Breast epithelium (tissue), 4 donors: Measurements from ENCODE around the gene GOLGA8A. TPM values are rescaled to one million over a fixed set of nuclear protein-coding genes. Genes with fewer than 3 reads are reported as not detected.
"Not testable (repeated sequence)": the region's sequence is repeated elsewhere in the genome, so short reads cannot be mapped to it uniquely, and the experiment has no call there.

ENCODE experiments used
- DNase-seq, 2 donors: peaks; one replicate each; pipeline ENCODE4 v3.0.0-alpha.2; 2019; ENCODE audit warnings: low spot score in 2 of 2
- H3K27ac ChIP-seq, 2 donors: fragments of 200-600 bp; sonication (generic) in 1 of 2; one replicate each; pipeline ENCODE4 v1.5.1; 2016 to 2019; ENCODE audit warnings: mild to moderate bottlenecking in 1 of 2
- H3K27me3 ChIP-seq, 2 donors: fragments of 200-600 bp; sonication (generic) in 1 of 2; one replicate each; pipeline versions ENCODE4 v1.5.1 to v1.6.0; 2017 to 2019; ENCODE audit warnings: control low read depth in 1 of 2, mild to moderate bottlenecking in 1 of 2
- H3K36me3 ChIP-seq: fragments of 200-600 bp; one replicate; pipeline ENCODE4 v1.5.1; 2019
- H3K4me1 ChIP-seq, 2 donors: fragments of 200-600 bp; sonication (generic); one replicate each; pipeline ENCODE4 v1.5.1; 2016 to 2019; ENCODE audit warnings: control low read depth in 1 of 2
- H3K4me3 ChIP-seq, 3 donors: fragments of 200-600 bp; sonication (generic); 1 replicate in 2 of 3; 2 replicates in 1 of 3; pipeline ENCODE4 v1.5.1; 2016 to 2019; ENCODE audit warnings: mild to moderate bottlenecking in 3 of 3, moderate library complexity in 2 of 3
- H3K9me3 ChIP-seq, 2 donors: fragments of 200-600 bp; sonication (generic) in 1 of 2; one replicate each; pipeline ENCODE4 v1.5.1; 2016 to 2019; ENCODE audit warnings: control low read depth in 1 of 2
- intact Hi-C: fragments of 100-400 bp; cut with DNase I; formaldehyde crosslinking; loops from one replicate; pipeline ENCODE4 v1.15.1; 2023; ENCODE audit warnings: low total_unique reads
- total RNA-seq, 3 donors: library from RNA; depleted of rRNA; stranded (reverse); fragments of >200 nt; gene quantifications; one replicate each; pipeline ENCODE4 v1.1.0, GENCODE V29; 2016

GOLGA8A gene
- total RNA-seq, 3 donors from 2014 or later = 33.0 to 77.7 (median 73.4) TPM

DNA sequence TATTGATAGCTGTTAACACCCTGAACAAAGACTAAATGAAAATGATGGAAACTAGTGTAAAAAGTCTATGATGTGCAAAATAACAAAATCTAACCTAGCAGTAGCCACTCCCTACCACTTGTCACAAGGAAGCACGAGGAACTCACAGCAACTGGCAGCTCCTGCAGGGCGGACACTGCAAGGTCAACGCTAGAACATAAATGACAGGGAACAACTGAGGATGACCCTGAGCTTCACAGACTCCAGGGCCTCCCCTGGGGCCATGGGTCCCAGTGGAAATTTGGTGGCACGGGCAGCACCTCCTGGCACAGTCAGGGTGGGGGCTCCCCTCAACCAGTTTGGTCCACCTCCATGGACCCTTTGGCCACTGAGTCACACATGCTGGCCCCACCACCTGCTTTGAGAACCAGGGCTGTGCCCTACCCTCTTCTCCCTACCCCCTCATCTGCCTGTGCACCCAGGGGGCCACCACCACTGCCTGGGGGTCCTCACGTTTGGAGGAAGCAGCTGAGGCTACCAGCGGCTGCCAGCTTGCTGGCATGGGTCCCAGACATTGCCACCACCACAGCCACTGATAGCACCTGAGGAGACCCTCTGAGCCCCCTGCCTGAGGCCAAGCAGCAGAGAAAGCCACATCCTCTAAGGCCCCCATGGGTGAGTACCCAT is 14.1 kb downstream of the GOLGA8A start:
- intact Hi-C loops, H3K4me3 ChIP-seq, H3K9me3 ChIP-seq, H3K36me3 ChIP-seq, H3K27me3 ChIP-seq, DNase-seq, H3K27ac ChIP-seq, H3K4me1 ChIP-seq: not testable (repeated sequence)

- H3K27ac ChIP-seq, H3K27me3 ChIP-seq, H3K4me3 ChIP-seq, intact Hi-C loops, H3K9me3 ChIP-seq, DNase-seq, H3K36me3 ChIP-seq, H3K4me1 ChIP-seq: not testable (repeated sequence)
These were observed 16.7 kb downstream of the GOLGA8A start for GRCh38 chr15:34420953-34421352.

- H3K27ac ChIP-seq, H3K4me1 ChIP-seq, H3K4me3 ChIP-seq, H3K9me3 ChIP-seq, intact Hi-C loops, H3K36me3 ChIP-seq, DNase-seq, H3K27me3 ChIP-seq: not testable (repeated sequence)
These were observed 19.2 kb downstream of the GOLGA8A start for GRCh38 chr15:34418435-34418834.

GRCh38 chr15:34409511-34409910 is 28.1 kb downstream of the GOLGA8A start:
- H3K27ac ChIP-seq, intact Hi-C loops, H3K9me3 ChIP-seq, H3K27me3 ChIP-seq, H3K4me1 ChIP-seq, H3K4me3 ChIP-seq, DNase-seq, H3K36me3 ChIP-seq: not testable (repeated sequence)

- H3K4me1 ChIP-seq, intact Hi-C loops, H3K27ac ChIP-seq, H3K27me3 ChIP-seq, H3K9me3 ChIP-seq, H3K36me3 ChIP-seq, DNase-seq, H3K4me3 ChIP-seq: not testable (repeated sequence)
These were observed 28.6 kb downstream of the GOLGA8A start for GRCh38 chr15:34408973-34409372.

DNA sequence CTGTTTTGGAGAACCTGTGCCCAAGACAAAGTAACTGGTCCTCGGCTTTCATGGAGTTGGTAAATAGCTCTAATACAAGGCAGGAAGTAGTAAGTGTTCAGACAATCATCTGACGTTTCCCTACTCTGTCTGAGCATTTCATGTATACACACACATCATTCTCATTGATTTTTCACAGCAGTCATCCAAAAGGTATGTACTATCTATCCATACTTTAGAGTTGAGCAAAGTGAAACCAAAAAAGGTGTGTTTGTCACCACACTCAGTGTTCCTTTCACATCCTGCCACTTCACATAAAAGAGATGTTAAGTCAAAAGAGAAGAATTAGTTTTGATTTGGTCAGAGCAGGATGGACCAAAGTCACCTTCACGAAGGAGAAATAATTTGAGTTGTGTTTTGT is 33.7 kb downstream of the GOLGA8A start:
- H3K27ac ChIP-seq, H3K36me3 ChIP-seq, H3K27me3 ChIP-seq, H3K4me1 ChIP-seq, H3K4me3 ChIP-seq, DNase-seq, H3K9me3 ChIP-seq, intact Hi-C loops: not testable (repeated sequence)

GRCh38 chr15:34403160-34403598 is 34.4 kb downstream of the GOLGA8A start:
- not testable (repeated sequence) for H3K27me3 ChIP-seq, H3K4me3 ChIP-seq

GRCh38 chr15:34397637-34398259 is 39.9 kb downstream of the GOLGA8A start:
- H3K4me1 ChIP-seq, H3K4me3 ChIP-seq, DNase-seq, H3K27ac ChIP-seq, H3K9me3 ChIP-seq, H3K36me3 ChIP-seq, intact Hi-C loops, H3K27me3 ChIP-seq: not testable (repeated sequence)

More at GRCh38 chr15:34403160-34403598, 34.4 kb downstream of the GOLGA8A start:
- H3K9me3 ChIP-seq, DNase-seq, H3K4me1 ChIP-seq, H3K36me3 ChIP-seq, H3K27ac ChIP-seq, intact Hi-C loops: not testable (repeated sequence)

DNA sequence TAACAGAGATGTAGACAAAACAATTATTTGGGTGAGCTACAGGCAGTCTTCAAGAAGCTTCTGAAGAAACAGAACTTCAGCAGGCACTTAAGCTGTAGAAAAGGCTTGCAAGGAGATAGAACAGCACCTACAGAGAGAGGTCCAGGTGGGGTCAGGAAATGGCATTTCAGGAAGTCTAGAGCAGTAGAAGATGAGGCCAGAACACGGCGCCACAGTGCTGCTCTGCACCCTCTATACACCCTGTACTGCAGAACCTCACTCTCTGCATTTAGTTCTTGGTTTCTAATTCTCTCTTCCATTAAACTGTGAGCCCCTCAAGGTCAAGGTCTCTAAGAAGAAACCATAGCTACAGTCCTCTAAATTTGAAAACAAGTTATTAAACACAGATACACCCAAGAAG is 44.6 kb downstream of the GOLGA8A start:
- H3K9me3 ChIP-seq, H3K27ac ChIP-seq, intact Hi-C loops: not testable (repeated sequence)

DNA sequence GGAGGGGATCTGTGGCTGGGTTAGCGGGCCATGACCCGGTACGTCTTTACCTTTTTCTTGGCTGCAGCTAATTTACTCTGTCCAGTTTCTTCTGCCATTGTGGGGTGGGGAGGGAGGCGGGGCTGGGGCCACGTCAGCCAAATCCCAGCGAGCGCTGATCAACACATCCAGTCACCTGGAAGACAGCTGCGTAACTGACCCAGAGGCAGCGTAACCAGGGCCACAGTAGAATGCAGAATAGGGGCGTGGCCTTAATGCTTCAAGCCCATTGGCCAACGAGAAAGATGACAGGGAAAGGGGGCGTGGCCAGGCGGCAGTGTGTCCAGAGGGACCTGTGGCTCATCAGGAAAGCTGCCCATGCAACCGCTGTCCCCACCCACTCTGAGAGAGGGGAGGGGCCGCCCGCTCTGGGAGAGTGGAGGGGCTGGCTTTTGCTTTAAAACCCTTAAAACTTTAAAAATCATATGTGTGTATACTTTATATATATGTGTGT is 48.0 kb downstream of the GOLGA8A start:
- H3K36me3 ChIP-seq, H3K27ac ChIP-seq, H3K4me1 ChIP-seq, H3K27me3 ChIP-seq, intact Hi-C loops, H3K4me3 ChIP-seq, DNase-seq, H3K9me3 ChIP-seq: not testable (repeated sequence)

More for the DNA sequence above, 44.6 kb downstream of the GOLGA8A start:
- not testable (repeated sequence) for H3K4me1 ChIP-seq, H3K27me3 ChIP-seq, H3K4me3 ChIP-seq, H3K36me3 ChIP-seq, DNase-seq

Other genes with a start within 250 kb of the GOLGA8A start
- 10 to 100 TPM; 43.7 to 67.6 (median 61.0) TPM for gene KATNBL1, start 227.7 kb downstream of the GOLGA8A start, total RNA-seq
- 100 to 1,000 TPM; 121 to 157 (median 123) TPM for gene EMC4, start 212.8 kb downstream of the GOLGA8A start, total RNA-seq
- gene SLC12A6, start 100.0 kb downstream of the GOLGA8A start, total RNA-seq = 10 to 100 TPM; 22.3 to 28.8 (median 25.8) TPM
- gene NOP10, start 94.7 kb downstream of the GOLGA8A start, total RNA-seq = 100 to 1,000 TPM; 108 to 135 (median 130) TPM
- not detected for gene NUTM1, start 94.5 kb downstream of the GOLGA8A start, total RNA-seq
- 10 to 100 TPM; 10.7 to 16.4 (median 13.8) TPM for gene LPCAT4, start 70.6 kb downstream of the GOLGA8A start, total RNA-seq
- 100 to 1,000 TPM in 2 of 3 donors, 10 to 100 TPM in 1; 94.4 to 180 (median 131) TPM for gene GOLGA8B, start 145.8 kb upstream of the GOLGA8A start, total RNA-seq